ENCODE results near the gene MAP2. TPM values are rescaled to one million over a fixed set of nuclear protein-coding genes. Genes with fewer than 3 reads are reported as not detected.

MAP2 gene
- total RNA-seq, 1 experiment from 2014 or later = 40.2 TPM

- no peaks in the 10 kb centered on the region for H3K4me1 Mint-ChIP-seq (ENCODE audit: insufficient read depth, unreplicated experiment)
- POLR2A ChIA-PET = interaction anchor here (0.7 kb wide), 1 partner anchor 683 kb away, joined by 5 read pairs; no protein-coding TSS in a partner anchor
- no peaks in the 10 kb centered on the region for H3K9me3 Mint-ChIP-seq (ENCODE audit: unreplicated experiment)
- TF ChIP-seq CTCF (IDR thresholded peaks at IDR 0.05; ENCODE audit: unreplicated experiment) = no peak
- no peak overlapping the region for H3K4me3 Mint-ChIP-seq (ENCODE audit: unreplicated experiment)
- H3K27ac Mint-ChIP-seq (ENCODE audit: low read depth, unreplicated experiment) = no peak overlapping the region
- no TSS peak for BruUV-seq (replicated peaks)
- H3K27me3 Mint-ChIP-seq (ENCODE audit: insufficient read depth, unreplicated experiment) = no peaks in the 10 kb centered on the region
- intact Hi-C loops (cut with micrococcal nuclease) = no loop called here
- DNase-seq (ENCODE audit: unreplicated experiment) = no peak
- no peaks in the 10 kb centered on the region for H3K36me3 Mint-ChIP-seq (ENCODE audit: insufficient read depth, unreplicated experiment)
- CTCF ChIA-PET = no interaction called here
These were observed 177.7 kb downstream of the MAP2 start for GRCh38 chr2:209601497-209601896.

GRCh38 chr2:209602259-209602658 lies 178.4 kb downstream of the MAP2 start:
- ChIA-PET POLR2A (no interaction called here), CTCF (interaction anchor here (0.7 kb wide), 1 partner anchor 331 kb away, joined by 3 read pairs; no protein-coding TSS in a partner anchor)
- TF ChIP-seq CTCF (IDR thresholded peaks at IDR 0.05; ENCODE audit: unreplicated experiment) = no peak
- no peaks in the 10 kb centered on the region for H3K9me3 Mint-ChIP-seq (ENCODE audit: unreplicated experiment)
- no peak overlapping the region for H3K4me3 Mint-ChIP-seq (ENCODE audit: unreplicated experiment)
- no peaks in the 10 kb centered on the region for H3K4me1 Mint-ChIP-seq (ENCODE audit: insufficient read depth, unreplicated experiment)
- DNase-seq (ENCODE audit: unreplicated experiment) = no peak
- intact Hi-C loops (cut with micrococcal nuclease) = no loop called here
- no peaks in the 10 kb centered on the region for H3K36me3 Mint-ChIP-seq (ENCODE audit: insufficient read depth, unreplicated experiment)
- no peak overlapping the region for H3K27ac Mint-ChIP-seq (ENCODE audit: low read depth, unreplicated experiment)
- BruUV-seq (replicated peaks) = no TSS peak
- no peaks in the 10 kb centered on the region for H3K27me3 Mint-ChIP-seq (ENCODE audit: insufficient read depth, unreplicated experiment)

GRCh38 chr2:209609531-209609930 lies 185.7 kb downstream of the MAP2 start:
- Mint-ChIP-seq H3K27ac (ENCODE audit: low read depth, unreplicated experiment) (no peak overlapping the region), H3K27me3 (ENCODE audit: insufficient read depth, unreplicated experiment) (no peaks in the 10 kb centered on the region), H3K4me3 (ENCODE audit: unreplicated experiment) (no peak overlapping the region), H3K36me3 (ENCODE audit: insufficient read depth, unreplicated experiment) (no peaks in the 10 kb centered on the region), H3K9me3 (ENCODE audit: unreplicated experiment) (no peaks in the 10 kb centered on the region), H3K4me1 (ENCODE audit: insufficient read depth, unreplicated experiment) (no peaks in the 10 kb centered on the region)
- no peak for TF ChIP-seq CTCF (IDR thresholded peaks at IDR 0.05; ENCODE audit: unreplicated experiment)
- CTCF ChIA-PET = no interaction called here
- DNase-seq (ENCODE audit: unreplicated experiment) = no peak
- no TSS peak for BruUV-seq (replicated peaks)
- POLR2A ChIA-PET = interaction anchor here (1.5 kb wide), 1 partner anchor 13 kb away, joined by 4 read pairs; no protein-coding TSS in a partner anchor
- intact Hi-C loops (cut with micrococcal nuclease) = no loop called here

DNA sequence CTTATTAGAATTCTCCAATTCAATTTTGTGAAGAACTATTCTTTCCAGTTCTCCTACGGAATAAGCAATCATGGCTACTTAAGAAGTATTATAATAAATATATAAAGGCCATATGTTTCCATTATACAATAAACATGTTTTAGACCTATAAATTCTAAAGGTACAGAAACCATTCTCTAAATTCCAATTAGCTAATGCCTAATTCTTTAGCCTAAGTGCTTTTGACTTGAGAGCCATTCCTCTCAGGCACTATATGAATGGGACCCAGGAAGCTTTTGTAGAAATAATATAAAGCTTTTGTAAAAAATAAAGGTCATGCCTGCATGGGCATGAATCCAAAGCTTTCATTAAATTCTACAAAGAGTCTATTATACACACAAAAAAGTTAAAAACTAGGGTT lies 186.8 kb downstream of the MAP2 start:
- Mint-ChIP-seq H3K9me3 (ENCODE audit: unreplicated experiment) (no peaks in the 10 kb centered on the region), H3K36me3 (ENCODE audit: insufficient read depth, unreplicated experiment) (no peaks in the 10 kb centered on the region), H3K4me3 (ENCODE audit: unreplicated experiment) (no peak overlapping the region), H3K4me1 (ENCODE audit: insufficient read depth, unreplicated experiment) (no peaks in the 10 kb centered on the region), H3K27me3 (ENCODE audit: insufficient read depth, unreplicated experiment) (no peaks in the 10 kb centered on the region), H3K27ac (ENCODE audit: low read depth, unreplicated experiment) (no peak overlapping the region)
- BruUV-seq (replicated peaks) = no TSS peak
- ChIA-PET CTCF (interaction anchor here (0.7 kb wide), 1 partner anchor 462 kb away, joined by 3 read pairs; no protein-coding TSS in a partner anchor), POLR2A (no interaction called here)
- DNase-seq (ENCODE audit: unreplicated experiment) = no peak
- TF ChIP-seq CTCF (IDR thresholded peaks at IDR 0.05; ENCODE audit: unreplicated experiment) = no peak
- intact Hi-C loops (cut with micrococcal nuclease) = no loop called here
